ENCODE measurements around the gene SMARCD1.
A peak's percentile ranks its signal among the peaks of the same experiment; 100 is the strongest.

DNA sequence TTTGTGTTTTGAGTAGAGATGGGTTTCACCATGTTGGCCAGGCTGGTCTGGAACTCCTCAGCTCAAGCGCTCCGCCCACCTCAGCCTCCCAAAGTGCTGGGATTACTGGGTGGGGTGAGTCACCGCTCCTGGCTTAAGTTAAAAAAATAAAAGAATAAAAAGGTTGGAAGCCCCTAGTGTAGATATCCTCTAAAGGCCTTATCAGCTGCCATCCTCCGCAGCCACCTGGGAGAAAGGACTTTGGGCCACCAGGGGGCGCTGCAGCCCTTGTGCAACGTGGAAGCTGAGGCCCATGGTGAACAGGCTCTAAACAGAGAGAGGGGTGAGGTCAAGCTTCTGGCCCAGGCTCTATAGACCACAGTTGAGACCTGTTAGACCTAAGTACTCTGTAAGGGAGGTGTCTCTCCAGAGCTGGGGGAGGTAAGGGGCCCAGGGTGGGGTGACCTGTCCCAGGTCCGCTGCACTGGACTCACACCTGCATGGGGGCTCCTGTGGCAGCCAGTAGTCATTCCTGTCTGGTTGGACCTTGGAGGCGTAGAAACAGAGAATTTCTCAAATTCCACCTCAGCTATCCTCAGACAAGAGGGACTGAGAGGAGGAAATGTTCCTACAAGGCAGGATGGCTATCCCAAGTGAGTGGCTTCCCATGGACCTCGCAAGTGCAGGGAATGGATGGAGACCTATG, 45.8 kb upstream of the SMARCD1 start:
- TF ChIP-seq CTCF (IDR thresholded peaks at IDR 0.05): peak; percentile 74 to 83 (median 78)
- TF ChIP-seq POLR2A (IDR thresholded peaks at IDR 0.05): no peak
